GM12874 (cell line): ENCODE data around the gene TIPRL.

Experiments
- TF ChIP-seq, protein P1 (sequence below): IDR thresholded peaks from 2 replicates; pipeline ENCODE4 v1.5.1; 2011; ENCODE audit warnings: low read depth, mild to moderate bottlenecking, control low read depth, low read length, moderate library complexity; ENCODE audit not compliant: insufficient read depth

TIPRL gene

GRCh38 chr1:168136709-168137514 is 41.9 kb upstream of the TIPRL start, which contains the start of gene GPR161:
GPR161 (minus strand) TSS chr1:168136930; CDS start chr1:168104850, 32,080 bp downstream.
- TF ChIP-seq, protein P1, sequence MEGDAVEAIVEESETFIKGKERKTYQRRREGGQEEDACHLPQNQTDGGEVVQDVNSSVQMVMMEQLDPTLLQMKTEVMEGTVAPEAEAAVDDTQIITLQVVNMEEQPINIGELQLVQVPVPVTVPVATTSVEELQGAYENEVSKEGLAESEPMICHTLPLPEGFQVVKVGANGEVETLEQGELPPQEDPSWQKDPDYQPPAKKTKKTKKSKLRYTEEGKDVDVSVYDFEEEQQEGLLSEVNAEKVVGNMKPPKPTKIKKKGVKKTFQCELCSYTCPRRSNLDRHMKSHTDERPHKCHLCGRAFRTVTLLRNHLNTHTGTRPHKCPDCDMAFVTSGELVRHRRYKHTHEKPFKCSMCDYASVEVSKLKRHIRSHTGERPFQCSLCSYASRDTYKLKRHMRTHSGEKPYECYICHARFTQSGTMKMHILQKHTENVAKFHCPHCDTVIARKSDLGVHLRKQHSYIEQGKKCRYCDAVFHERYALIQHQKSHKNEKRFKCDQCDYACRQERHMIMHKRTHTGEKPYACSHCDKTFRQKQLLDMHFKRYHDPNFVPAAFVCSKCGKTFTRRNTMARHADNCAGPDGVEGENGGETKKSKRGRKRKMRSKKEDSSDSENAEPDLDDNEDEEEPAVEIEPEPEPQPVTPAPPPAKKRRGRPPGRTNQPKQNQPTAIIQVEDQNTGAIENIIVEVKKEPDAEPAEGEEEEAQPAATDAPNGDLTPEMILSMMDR: no peak

DNA sequence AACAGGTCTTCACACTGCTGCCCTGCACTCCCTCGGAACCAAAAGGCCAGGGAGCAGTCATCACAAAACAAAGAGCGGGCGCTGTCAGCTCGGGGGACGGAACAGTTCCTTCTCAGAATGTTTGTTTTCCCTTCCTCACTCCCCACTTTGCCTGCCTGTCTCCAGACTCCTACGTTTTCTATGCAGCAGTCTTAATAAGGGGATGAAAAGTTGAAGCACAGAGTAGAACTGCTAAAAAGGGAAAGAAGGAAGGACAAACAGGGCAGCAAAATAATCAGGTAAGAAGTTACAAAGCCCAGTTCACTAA is 41.3 kb upstream of the TIPRL start:
- TF ChIP-seq, protein P1: no peak

GRCh38 chr1:168138134-168138533 is 40.6 kb upstream of the TIPRL start:
- TF ChIP-seq, protein P1: no peak

- TF ChIP-seq, protein P1: no peak
Observed at GRCh38 chr1:168139070-168139469, 39.7 kb upstream of the TIPRL start.

GRCh38 chr1:168141871-168142385 is 36.8 kb upstream of the TIPRL start:
- TF ChIP-seq, protein P1: no peak

GRCh38 chr1:168145184-168146159 is 33.3 kb upstream of the TIPRL start:
- TF ChIP-seq, protein P1: peak; percentile 97

DNA sequence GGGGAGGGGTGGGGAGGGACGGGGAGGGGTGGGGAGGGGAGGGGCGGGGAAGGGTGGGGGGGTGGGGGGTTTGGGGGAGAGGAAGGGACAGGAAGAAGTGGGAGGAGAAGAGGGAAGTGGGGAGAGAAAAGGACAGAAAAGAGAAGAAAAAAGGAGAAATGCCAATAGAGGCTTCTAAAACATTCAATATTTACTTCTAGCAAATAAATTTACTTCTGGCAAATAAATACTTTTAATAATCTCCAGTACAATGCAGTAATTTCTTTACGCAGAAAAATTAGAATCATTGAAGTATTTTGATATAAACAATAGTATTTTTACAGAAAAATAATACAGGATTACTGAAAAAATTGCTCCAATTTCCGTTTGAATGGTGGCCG is 32.6 kb upstream of the TIPRL start:
- TF ChIP-seq, protein P1: no peak
